Uterus (tissue), 2 donors: Measurements from ENCODE around the gene LTBP1.

ENCODE experiments used
- CTCF ChIP-seq, 4 experiments: fragments of 200-600 bp in 2 of 4; fragments of 450-650 bp in 2 of 4; sonication (generic) in 2 of 4; IDR thresholded peaks; one replicate each; pipeline ENCODE4 v1.5.1; 2016 to 2019; ENCODE audit warnings: antibody characterized with exemption in 4 of 4, mild to moderate bottlenecking in 2 of 4, moderate library complexity in 1 of 4
- POLR2A ChIP-seq, 2 donors: fragments of 450-650 bp; IDR thresholded peaks; one replicate each; pipeline ENCODE4 v1.6.1; 2016; ENCODE audit warnings: antibody characterized with exemption in 2 of 2, mild to moderate bottlenecking in 1 of 2, moderate library complexity in 1 of 2

GRCh38 chr2:33240178-33240577 lies 293.4 kb downstream of the LTBP1 start:
- no peak for TF ChIP-seq CTCF (IDR thresholded peaks at IDR 0.05)
- no peak for TF ChIP-seq POLR2A (IDR thresholded peaks at IDR 0.05)
